ENCODE measurements around the gene DSG2.
A peak's percentile ranks its signal among the peaks of the same experiment; 100 is the strongest.

The DSG2 gene

DNA sequence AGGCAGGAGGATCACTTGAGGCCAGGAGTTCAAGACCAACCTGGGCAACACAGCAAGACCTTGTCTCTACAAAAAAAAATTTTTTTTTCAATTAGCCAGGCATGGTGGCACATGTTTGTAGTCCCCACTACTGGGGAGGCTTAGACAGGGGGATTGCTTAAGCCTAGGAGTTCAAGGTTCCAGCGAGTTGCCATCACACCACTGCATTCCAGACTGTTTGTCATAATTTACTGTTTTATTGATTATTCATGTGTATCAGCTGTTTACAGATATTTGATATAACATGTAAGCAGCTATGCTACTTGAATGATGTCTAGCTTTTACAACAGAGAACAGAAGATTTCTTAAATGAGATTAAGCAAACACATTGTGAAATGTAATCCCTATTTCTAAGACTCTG is 35.3 kb downstream of the DSG2 start:
- H3K4me3 ChIP-seq (ENCODE audit: low read length): no peak overlapping the region
- TF ChIP-seq, protein P1, sequence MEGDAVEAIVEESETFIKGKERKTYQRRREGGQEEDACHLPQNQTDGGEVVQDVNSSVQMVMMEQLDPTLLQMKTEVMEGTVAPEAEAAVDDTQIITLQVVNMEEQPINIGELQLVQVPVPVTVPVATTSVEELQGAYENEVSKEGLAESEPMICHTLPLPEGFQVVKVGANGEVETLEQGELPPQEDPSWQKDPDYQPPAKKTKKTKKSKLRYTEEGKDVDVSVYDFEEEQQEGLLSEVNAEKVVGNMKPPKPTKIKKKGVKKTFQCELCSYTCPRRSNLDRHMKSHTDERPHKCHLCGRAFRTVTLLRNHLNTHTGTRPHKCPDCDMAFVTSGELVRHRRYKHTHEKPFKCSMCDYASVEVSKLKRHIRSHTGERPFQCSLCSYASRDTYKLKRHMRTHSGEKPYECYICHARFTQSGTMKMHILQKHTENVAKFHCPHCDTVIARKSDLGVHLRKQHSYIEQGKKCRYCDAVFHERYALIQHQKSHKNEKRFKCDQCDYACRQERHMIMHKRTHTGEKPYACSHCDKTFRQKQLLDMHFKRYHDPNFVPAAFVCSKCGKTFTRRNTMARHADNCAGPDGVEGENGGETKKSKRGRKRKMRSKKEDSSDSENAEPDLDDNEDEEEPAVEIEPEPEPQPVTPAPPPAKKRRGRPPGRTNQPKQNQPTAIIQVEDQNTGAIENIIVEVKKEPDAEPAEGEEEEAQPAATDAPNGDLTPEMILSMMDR (conservative IDR thresholded peaks at IDR 0.05; ENCODE audit: low read depth, low read length): no peak
- DNase-seq (ENCODE audit: low read depth): no peak

DNA sequence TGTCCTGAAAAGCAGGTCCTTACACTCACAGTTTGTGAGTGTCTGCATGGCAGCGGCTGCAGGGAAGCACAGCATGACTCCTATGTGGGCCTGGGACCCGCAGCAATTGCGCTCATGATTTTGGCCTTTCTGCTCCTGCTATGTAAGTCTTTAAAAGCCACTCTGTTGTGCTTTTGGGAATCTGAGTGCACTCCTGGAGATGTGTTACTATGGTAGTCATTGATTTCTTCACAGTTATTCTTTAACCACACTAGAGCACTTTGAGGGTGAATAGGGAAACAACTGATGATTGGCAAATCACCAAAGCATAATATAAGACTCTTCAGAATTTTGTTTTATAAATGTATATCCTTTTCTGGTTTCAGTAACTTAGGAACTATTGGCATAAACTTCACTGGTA is 40.9 kb downstream of the DSG2 start:
- H3K4me3 ChIP-seq (ENCODE audit: low read length): no peak overlapping the region
- DNase-seq (ENCODE audit: low read depth): no peak
- TF ChIP-seq, protein P1 (conservative IDR thresholded peaks at IDR 0.05; ENCODE audit: low read depth, low read length): no peak

- no peak overlapping the region for H3K4me3 ChIP-seq (ENCODE audit: low read length)
- no peak for DNase-seq (ENCODE audit: low read depth)
- TF ChIP-seq, protein P1 (conservative IDR thresholded peaks at IDR 0.05; ENCODE audit: low read depth, low read length): no peak
Observed at GRCh38 chr18:31546476-31546875, 48.5 kb downstream of the DSG2 start.

GRCh38 chr18:31548853-31549252 is 50.9 kb downstream of the DSG2 start:
- no peak for DNase-seq (ENCODE audit: low read depth)
- no peak overlapping the region for H3K4me3 ChIP-seq (ENCODE audit: low read length)
- TF ChIP-seq, protein P1 (conservative IDR thresholded peaks at IDR 0.05; ENCODE audit: low read depth, low read length): no peak

GRCh38 chr18:31549416-31549815 is 51.4 kb downstream of the DSG2 start:
- TF ChIP-seq, protein P1 (conservative IDR thresholded peaks at IDR 0.05; ENCODE audit: low read depth, low read length): no peak

GRCh38 chr18:31551883-31552282 is 53.9 kb downstream of the DSG2 start:
- TF ChIP-seq, protein P1 (conservative IDR thresholded peaks at IDR 0.05; ENCODE audit: low read depth, low read length): no peak
- no peak overlapping the region for H3K4me3 ChIP-seq (ENCODE audit: low read length)
- no peak for DNase-seq (ENCODE audit: low read depth)

More at GRCh38 chr18:31549416-31549815, 51.4 kb downstream of the DSG2 start:
- no peak for DNase-seq (ENCODE audit: low read depth)
- H3K4me3 ChIP-seq (ENCODE audit: low read length): no peak overlapping the region

GRCh38 chr18:31553800-31554199 is 55.8 kb downstream of the DSG2 start:
- TF ChIP-seq, protein P1 (conservative IDR thresholded peaks at IDR 0.05; ENCODE audit: low read depth, low read length): peak; percentile 27
- DNase-seq (ENCODE audit: low read depth): no peak
- no peak overlapping the region for H3K4me3 ChIP-seq (ENCODE audit: low read length)

Measured in retinal pigment epithelial cell (primary cell).